DMS79 (cell line): ENCODE measurements around the gene PRR23B.
"Not testable (repeated sequence)": the region's sequence is repeated elsewhere in the genome, so short reads cannot be mapped to it uniquely, and the experiment has no call there.

Source experiments
- DNase-seq: peaks from one replicate; lab custom pipeline; 2025; lab: John Stamatoyannopoulos, UW

PRR23B gene

GRCh38 chr3:139020868-139021234, at the start of gene PRR23B:
Gene PRR23B (minus strand): TSS chr3:139020926. CDS start chr3:139020661, 265 bp downstream.
- DNase-seq: no peak

GRCh38 chr3:139062918-139063317, 42.2 kb upstream of the PRR23B start:
- DNase-seq: no peak

- no peak for DNase-seq
Observed at GRCh38 chr3:139052802-139053600, 32.3 kb upstream of the PRR23B start.

GRCh38 chr3:139044366-139045210, 23.9 kb upstream of the PRR23B start, which contains the start of gene PRR23C:
Gene PRR23C (minus strand): TSS chr3:139044892. CDS start chr3:139044620, 272 bp downstream.
- DNase-seq: no peak

- DNase-seq: no peak
Observed at GRCh38 chr3:139043554-139044365, 23.0 kb upstream of the PRR23B start.

GRCh38 chr3:139037478-139037877, 16.8 kb upstream of the PRR23B start:
- DNase-seq: no peak

GRCh38 chr3:139032326-139033002, 11.7 kb upstream of the PRR23B start:
- no peak for DNase-seq

GRCh38 chr3:139030576-139030975, 9.8 kb upstream of the PRR23B start:
- DNase-seq: not testable (repeated sequence)

GRCh38 chr3:139024968-139025367, 4.2 kb upstream of the PRR23B start:
- DNase-seq: no peak

GRCh38 chr3:139020036-139020867, 474 bp downstream of the PRR23B start:
- no peak for DNase-seq

GRCh38 chr3:139016430-139017048, 4.2 kb downstream of the PRR23B start:
- DNase-seq: no peak

GRCh38 chr3:139006051-139006716, 14.5 kb downstream of the PRR23B start, which contains the start of gene PRR23A:
Gene PRR23A (minus strand): TSS chr3:139006268. CDS start chr3:139006268, 0 bp downstream.
- DNase-seq: no peak

- DNase-seq: no peak
Observed at GRCh38 chr3:139005356-139005993, 15.3 kb downstream of the PRR23B start.

GRCh38 chr3:138995706-138996105, 25.0 kb downstream of the PRR23B start:
- DNase-seq: no peak

GRCh38 chr3:138987181-138987580, 33.5 kb downstream of the PRR23B start:
- DNase-seq: no peak

GRCh38 chr3:138985932-138986331, 34.8 kb downstream of the PRR23B start:
- DNase-seq: no peak

- DNase-seq: no peak
Observed at GRCh38 chr3:138984816-138985215, 35.9 kb downstream of the PRR23B start.

GRCh38 chr3:138976047-138976446, 44.7 kb downstream of the PRR23B start:
- DNase-seq: no peak

GRCh38 chr3:138975351-138975750, 45.4 kb downstream of the PRR23B start:
- no peak for DNase-seq
